ENCODE data around the gene FSTL1. TPM values are rescaled to one million over a fixed set of nuclear protein-coding genes. Genes with fewer than 3 reads are reported as not detected.

FSTL1 gene
- total RNA-seq, 1 experiment from 2014 or later = 20.7 TPM

DNA sequence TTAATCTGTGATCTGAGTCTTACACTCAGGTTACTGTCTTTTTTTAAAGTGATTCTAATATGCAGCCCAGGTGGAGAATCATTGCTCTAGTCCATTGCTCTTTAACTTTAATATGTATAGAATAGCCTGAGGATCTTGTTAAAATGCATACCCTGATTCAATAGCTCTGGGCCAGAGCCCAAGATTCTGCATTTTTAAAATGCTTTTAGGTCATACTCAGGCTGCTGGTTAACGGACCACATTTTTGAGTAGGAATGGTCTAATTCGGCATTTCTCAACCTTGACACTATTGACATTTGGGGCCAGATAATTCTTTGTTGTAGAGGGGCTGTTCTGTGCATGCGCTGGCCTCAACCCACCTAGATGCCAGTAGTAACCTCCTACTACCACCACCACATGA is 20.9 kb upstream of the FSTL1 start:
- no peak overlapping the region for H3K27ac ChIP-seq (ENCODE audit: low read depth, low read length)
- DNase-seq (ENCODE audit: low read depth, low spot score) = no peak
- ChIA-PET RAD21 (ENCODE audit: low non-redundant PET in 1 of 2, low total read pairs in 2 of 2, uncharacterized antibody in 2 of 2, unreplicated experiment in 2 of 2) (no interaction called here), CTCF (no interaction called here), POLR2A (no interaction called here)
- no peak overlapping the region for H3K4me3 ChIP-seq (replicated peaks in 1 of 2; ENCODE audit: low read depth in 1 of 2, low read length in 2 of 2)
- peaks cover 16 to 44% of the 10 kb centered on the region in 2 experiments for H3K4me1 ChIP-seq (ENCODE audit: control insufficient read depth in 1 of 2, insufficient read depth in 2 of 2, low read length in 2 of 2)
- H3K79me2 ChIP-seq (ENCODE audit: insufficient read depth, low read length) = no peaks in the 10 kb centered on the region
- no peak overlapping the region for H3K4me2 ChIP-seq (ENCODE audit: low read length)
- TF ChIP-seq, protein P1, sequence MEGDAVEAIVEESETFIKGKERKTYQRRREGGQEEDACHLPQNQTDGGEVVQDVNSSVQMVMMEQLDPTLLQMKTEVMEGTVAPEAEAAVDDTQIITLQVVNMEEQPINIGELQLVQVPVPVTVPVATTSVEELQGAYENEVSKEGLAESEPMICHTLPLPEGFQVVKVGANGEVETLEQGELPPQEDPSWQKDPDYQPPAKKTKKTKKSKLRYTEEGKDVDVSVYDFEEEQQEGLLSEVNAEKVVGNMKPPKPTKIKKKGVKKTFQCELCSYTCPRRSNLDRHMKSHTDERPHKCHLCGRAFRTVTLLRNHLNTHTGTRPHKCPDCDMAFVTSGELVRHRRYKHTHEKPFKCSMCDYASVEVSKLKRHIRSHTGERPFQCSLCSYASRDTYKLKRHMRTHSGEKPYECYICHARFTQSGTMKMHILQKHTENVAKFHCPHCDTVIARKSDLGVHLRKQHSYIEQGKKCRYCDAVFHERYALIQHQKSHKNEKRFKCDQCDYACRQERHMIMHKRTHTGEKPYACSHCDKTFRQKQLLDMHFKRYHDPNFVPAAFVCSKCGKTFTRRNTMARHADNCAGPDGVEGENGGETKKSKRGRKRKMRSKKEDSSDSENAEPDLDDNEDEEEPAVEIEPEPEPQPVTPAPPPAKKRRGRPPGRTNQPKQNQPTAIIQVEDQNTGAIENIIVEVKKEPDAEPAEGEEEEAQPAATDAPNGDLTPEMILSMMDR (IDR thresholded peaks at IDR 0.05 in 2 of 3, conservative IDR thresholded peaks at IDR 0.05 in 1 of 3; ENCODE audit: borderline replicate concordance in 1 of 3, insufficient read depth in 1 of 3, low read depth in 2 of 3, low read length in 2 of 3) = no peak
- TF ChIP-seq SIN3A (IDR thresholded peaks at IDR 0.05; ENCODE audit: low read depth) (no peak), CBX3 (IDR thresholded peaks at IDR 0.05; ENCODE audit: low read depth) (no peak), POLR2AphosphoS5 (IDR thresholded peaks at IDR 0.05; ENCODE audit: low read depth, low read length) (no peak), ZNF274 (IDR thresholded peaks at IDR 0.05; ENCODE audit: low read depth, low read length) (no peak)
- TF ChIP-seq, protein P2, sequence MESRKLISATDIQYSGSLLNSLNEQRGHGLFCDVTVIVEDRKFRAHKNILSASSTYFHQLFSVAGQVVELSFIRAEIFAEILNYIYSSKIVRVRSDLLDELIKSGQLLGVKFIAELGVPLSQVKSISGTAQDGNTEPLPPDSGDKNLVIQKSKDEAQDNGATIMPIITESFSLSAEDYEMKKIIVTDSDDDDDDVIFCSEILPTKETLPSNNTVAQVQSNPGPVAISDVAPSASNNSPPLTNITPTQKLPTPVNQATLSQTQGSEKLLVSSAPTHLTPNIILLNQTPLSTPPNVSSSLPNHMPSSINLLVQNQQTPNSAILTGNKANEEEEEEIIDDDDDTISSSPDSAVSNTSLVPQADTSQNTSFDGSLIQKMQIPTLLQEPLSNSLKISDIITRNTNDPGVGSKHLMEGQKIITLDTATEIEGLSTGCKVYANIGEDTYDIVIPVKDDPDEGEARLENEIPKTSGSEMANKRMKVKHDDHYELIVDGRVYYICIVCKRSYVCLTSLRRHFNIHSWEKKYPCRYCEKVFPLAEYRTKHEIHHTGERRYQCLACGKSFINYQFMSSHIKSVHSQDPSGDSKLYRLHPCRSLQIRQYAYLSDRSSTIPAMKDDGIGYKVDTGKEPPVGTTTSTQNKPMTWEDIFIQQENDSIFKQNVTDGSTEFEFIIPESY (IDR thresholded peaks at IDR 0.05; ENCODE audit: extremely low read depth, insufficient replicate concordance, low read length) = no peak
- no peaks in the 10 kb centered on the region for H3K27me3 ChIP-seq (ENCODE audit: insufficient read depth, low read length)
- H3K9me3 ChIP-seq (ENCODE audit: control insufficient read depth in 1 of 2, insufficient read depth in 1 of 2, low read depth in 1 of 2, low read length in 2 of 2) = no peaks in the 10 kb centered on the region
- H3K9me2 ChIP-seq (ENCODE audit: insufficient read depth) = no peaks in the 10 kb centered on the region
- ATAC-seq = no peak
- no peaks in the 10 kb centered on the region for H4K20me1 ChIP-seq (ENCODE audit: insufficient read depth)
- H2AFZ ChIP-seq (ENCODE audit: low read depth, low read length, poor library complexity, severe bottlenecking) = no peak overlapping the region
- no peaks in the 10 kb centered on the region for H3K36me3 ChIP-seq (ENCODE audit: control insufficient read depth in 1 of 2, insufficient read depth in 2 of 2, low read length in 2 of 2)
- BruUV-seq (replicated peaks) = no TSS peak
- H3K9ac ChIP-seq (ENCODE audit: low read length) = no peak overlapping the region
- intact Hi-C loops (cut with micrococcal nuclease) = no loop called here

Data from HCT116 (cell line).